ENCODE measurements around the gene KCNQ4. TPM values are rescaled to one million over a fixed set of nuclear protein-coding genes. Genes with fewer than 3 reads are reported as not detected.

Gene KCNQ4
- total and polyA plus RNA-seq, 10 of the 15 experiments (the other 5 are each of a cell fraction or from before 2014, with no cell fraction given), result 0.04 to 0.18 (median 0.08) TPM; not detected in 2

GRCh38 chr1:40884055-40884795 is 100.6 kb downstream of the KCNQ4 start:
- CTCF ChIA-PET, result no interaction called here
- H3K4me2 ChIP-seq (ENCODE audit: control insufficient read depth, insufficient read depth), result no peak overlapping the region
- no peak for ATAC-seq

More at GRCh38 chr1:40884055-40884795, 100.6 kb downstream of the KCNQ4 start:
- DNase-seq (ENCODE audit: low read depth, low spot score) (no peak), FAIRE-seq (no peak)
- Histone ChIP-seq H4K20me1 (ENCODE audit: control insufficient read depth, insufficient read depth) (no peaks in the 10 kb centered on the region), H3K9ac (ENCODE audit: control insufficient read depth, insufficient read depth, low read length) (no peak overlapping the region), H3K27me3 (replicated peaks in 1 of 2; ENCODE audit: control insufficient read depth in 2 of 2, insufficient read depth in 2 of 2, low read length in 1 of 2) (no peaks in the 10 kb centered on the region; a peak in 1 of 4 replicates), H3K4me1 (ENCODE audit: control insufficient read depth, insufficient read depth, low read length) (no peaks in the 10 kb centered on the region), H3K36me3 (ENCODE audit: control insufficient read depth in 2 of 2, insufficient read depth in 2 of 2, low read length in 1 of 2) (no peaks in the 10 kb centered on the region), H2AFZ (ENCODE audit: control insufficient read depth, low read depth, low read length) (no peak overlapping the region), H3K9me3 (replicated peaks; ENCODE audit: control insufficient read depth, insufficient read depth, low read length) (no peaks in the 10 kb centered on the region; the same call in 2 of the 3 replicates), H3K27ac (ENCODE audit: control insufficient read depth, insufficient read depth) (no peak overlapping the region), H3K4me3 (no peak overlapping the region), H3K79me2 (ENCODE audit: control insufficient read depth, insufficient read depth, low read length) (no peaks in the 10 kb centered on the region)
- intact Hi-C loops (cut with micrococcal nuclease; ENCODE audit: unreplicated experiment), result no loop called here
- TF ChIP-seq ZBTB4 (CRISPR knock-in tag; IDR thresholded peaks at IDR 0.05) (no peak), CHD4 (IDR thresholded peaks at IDR 0.05) (no peak)
- no TSS peak for BruUV-seq (replicated peaks)
- RAD21 ChIA-PET (ENCODE audit: unreplicated experiment), result no interaction called here
- SMC1A ChIA-PET (ENCODE audit: uncharacterized antibody, unreplicated experiment), result no interaction called here
- in situ Hi-C loops (cut with MboI), result no loop called here
- 60% methylated on average over 42 of the region's 73 CpGs for WGBS (ENCODE audit: insufficient coverage, insufficient replicate concordance, low lambda C conversion rate, missing lambda C conversion rate)
- POLR2A ChIA-PET, result no interaction called here

Data from GM12878 (cell line).